SK-N-MC (cell line): ENCODE results near the gene ZNF438.

Experiments used
- EZH2 ChIP-seq: fragments of 200-600 bp; sonication (generic); IDR thresholded peaks from one replicate; pipeline ENCODE4 v1.6.1; 2017; ENCODE audit warnings: antibody characterized with exemption
- FOXP2 ChIP-seq: optimal IDR thresholded peaks from 2 replicates; pipeline ENCODE3; 2011; ENCODE audit warnings: mild to moderate bottlenecking, moderate library complexity; ENCODE audit not compliant: insufficient read depth; ENCODE audit errors: extremely low read length, control extremely low read depth
- POLR2AphosphoS5 ChIP-seq: IDR thresholded peaks from 2 replicates; pipeline ENCODE4 v1.6.1; 2012; ENCODE audit warnings: mild to moderate bottlenecking, low read depth, low read length, borderline replicate concordance

GRCh38 chr10:30977385-30977784, 54.3 kb downstream of the ZNF438 start:
- no peak for TF ChIP-seq EZH2
- TF ChIP-seq POLR2AphosphoS5 = no peak
- no peak for TF ChIP-seq FOXP2
